SK-N-SH (cell line): ENCODE data around the gene CAPG. TPM values are rescaled to one million over a fixed set of nuclear protein-coding genes. Genes with fewer than 3 reads are reported as not detected.

ENCODE experiments used
- CTCF ChIA-PET: fragments of 300-600, 350-600 bp; formaldehyde crosslinking; extraction: SDS; loops from one replicate; lab custom pipeline; 2021; lab: Yijun Ruan, JAX
- POLR2A ChIA-PET: fragments of 350-600 bp; sonication (Branson Sonifier 250); formaldehyde crosslinking; extraction: SDS; loops from one replicate; lab custom pipeline; 2020; ENCODE audit warnings: antibody characterized with exemption, inconsistent platforms; lab: Yijun Ruan, JAX
- DNase-seq: peaks from one replicate; pipeline ENCODE4 v3.0.0; 2012
- H2AFZ ChIP-seq: fragments of 200-600 bp; sonication (generic); 2 replicates; pipeline ENCODE4 v1.8.1; 2016; ENCODE audit warnings: antibody characterized with exemption, mild to moderate bottlenecking, low read depth
- H3F3A ChIP-seq: fragments of 200-600 bp; sonication (generic); replicated peaks from 2 replicates; pipeline ENCODE3; 2016; ENCODE audit warnings: antibody characterized with exemption, mild to moderate bottlenecking; ENCODE audit not compliant: insufficient read depth
- H3K27ac ChIP-seq, 2 experiments: fragments of 200-500 bp in 1 of 2; fragments of 200-600 bp in 1 of 2; sonication (Bioruptor generic) in 1 of 2; sonication (generic), shearing (Covaris generic) in 1 of 2; 2 replicates each; pipeline versions ENCODE4 v1.5.1 to v1.6.1; 2014 to 2016; ENCODE audit warnings: low read depth in 2 of 2, inconsistent platforms in 1 of 2, low read length in 1 of 2, mild to moderate bottlenecking in 1 of 2, mixed read lengths in 1 of 2
- H3K27me3 ChIP-seq: fragments of 200-600 bp; sonication (generic), shearing (Covaris generic); 2 replicates; pipeline ENCODE4 v1.6.1; 2016; ENCODE audit warnings: mixed run types; ENCODE audit not compliant: insufficient read depth
- H3K36me3 ChIP-seq, 2 experiments: fragments of 200-500 bp in 1 of 2; fragments of 200-600 bp in 1 of 2; sonication (Bioruptor generic) in 1 of 2; sonication (generic) in 1 of 2; replicated peaks in 1 of 2; 2 replicates each; pipeline versions ENCODE3 to v1.5.1; 2014 to 2016; ENCODE audit warnings: low read length in 1 of 2, mild to moderate bottlenecking in 1 of 2; ENCODE audit not compliant: insufficient read depth in 2 of 2, control insufficient read depth in 1 of 2
- H3K4me1 ChIP-seq, 2 experiments: fragments of 200-500 bp in 1 of 2; fragments of 200-600 bp in 1 of 2; sonication (Bioruptor generic) in 1 of 2; sonication (generic), shearing (Covaris generic) in 1 of 2; 2 replicates each; pipeline versions ENCODE4 v1.5.1 to v1.6.1; 2014 to 2016; ENCODE audit warnings: low read depth in 1 of 2, low read length in 1 of 2, mixed run types in 1 of 2; ENCODE audit not compliant: insufficient read depth in 2 of 2, control insufficient read depth in 1 of 2
- H3K4me2 ChIP-seq: fragments of 200-600 bp; sonication (generic), shearing (Covaris generic); 2 replicates; pipeline ENCODE4 v1.6.1; 2017; ENCODE audit warnings: mixed run types
- H3K4me3 ChIP-seq, 2 experiments: fragments of 200-500 bp in 1 of 2; fragments of 200-600 bp in 1 of 2; sonication (Bioruptor generic) in 1 of 2; sonication (generic), shearing (Covaris generic) in 1 of 2; 2 replicates each; pipeline versions ENCODE4 v1.5.1 to v1.8.1; 2014 to 2016; ENCODE audit warnings: low read depth in 2 of 2, inconsistent platforms in 1 of 2, low read length in 1 of 2, mild to moderate bottlenecking in 1 of 2, mixed read lengths in 1 of 2, moderate library complexity in 1 of 2
- H3K79me2 ChIP-seq: fragments of 200-600 bp; sonication (generic); 2 replicates; pipeline ENCODE4 v1.8.1; 2017; ENCODE audit warnings: mild to moderate bottlenecking; ENCODE audit not compliant: insufficient read depth
- H3K9ac ChIP-seq: fragments of 200-600 bp; sonication (generic); 2 replicates; pipeline ENCODE4 v1.6.1; 2017; ENCODE audit warnings: mixed run types
- H3K9me2 ChIP-seq: fragments of 200-600 bp; sonication (generic); 2 replicates; pipeline ENCODE4 v1.6.1; 2017; ENCODE audit warnings: mixed run types
- H3K9me3 ChIP-seq: fragments of 200-600 bp; sonication (generic); 2 replicates; pipeline ENCODE4 v1.6.1; 2017; ENCODE audit warnings: mixed run types, mild to moderate bottlenecking, moderate library complexity
- H4K20me1 ChIP-seq: fragments of 200-600 bp; sonication (generic); 2 replicates; pipeline ENCODE4 v1.6.1; 2017; ENCODE audit warnings: mild to moderate bottlenecking, mixed run types; ENCODE audit not compliant: insufficient read depth
- CTCF ChIP-seq: fragments of 200-600 bp; sonication (generic); IDR thresholded peaks from 2 replicates; pipeline ENCODE4 v1.6.1; 2017; ENCODE audit warnings: antibody characterized with exemption, mild to moderate bottlenecking, moderate library complexity
- ELF1 ChIP-seq: IDR thresholded peaks from 2 replicates; pipeline ENCODE4 v1.4.0; 2012
- EZH2phosphoT487 ChIP-seq: fragments of 200-600 bp; sonication (generic); IDR thresholded peaks from 2 replicates; pipeline ENCODE4 v1.6.1; 2017; ENCODE audit warnings: low read depth, mixed run types, mild to moderate bottlenecking, antibody characterized with exemption, moderate library complexity, borderline replicate concordance
- FOSL2 ChIP-seq: IDR thresholded peaks from 2 replicates; pipeline ENCODE4 v1.4.0; 2012; ENCODE audit warnings: low read depth, mild to moderate bottlenecking, moderate library complexity, borderline replicate concordance
- FOXJ3 ChIP-seq: sonication (generic); formaldehyde crosslinking; IDR thresholded peaks from 2 replicates; pipeline ENCODE4 v1.5.1; 2020; ENCODE audit warnings: mild to moderate bottlenecking, missing genetic modification reagents
- FOXM1 ChIP-seq: IDR thresholded peaks from 2 replicates; pipeline ENCODE4 v1.4.0; 2012; ENCODE audit warnings: low read depth, mild to moderate bottlenecking
- GABPA ChIP-seq: IDR thresholded peaks from 2 replicates; pipeline ENCODE4 v1.4.0; 2012; ENCODE audit warnings: low read depth, mild to moderate bottlenecking
- MAX ChIP-seq: IDR thresholded peaks from 2 replicates; pipeline ENCODE4 v1.4.0; 2012; ENCODE audit warnings: low read depth
- NFIC ChIP-seq: IDR thresholded peaks from 2 replicates; pipeline ENCODE4 v1.4.0; 2012; ENCODE audit warnings: borderline replicate concordance
- PBX3 ChIP-seq: IDR thresholded peaks from 2 replicates; pipeline ENCODE4; 2012
- POLR2AphosphoS5 ChIP-seq: IDR thresholded peaks from 2 replicates; pipeline ENCODE4 v1.6.1; 2012; ENCODE audit warnings: low read depth, low read length
- REST ChIP-seq: IDR thresholded peaks from 2 replicates; pipeline ENCODE4 v1.6.1; 2012; ENCODE audit warnings: mild to moderate bottlenecking, low read depth, low read length, moderate library complexity
- RXRA ChIP-seq: IDR thresholded peaks from 2 replicates; pipeline ENCODE4 v1.4.0; 2012; ENCODE audit warnings: low read depth, mild to moderate bottlenecking, borderline replicate concordance
- SIN3A ChIP-seq: IDR thresholded peaks from 2 replicates; pipeline ENCODE4 v1.6.1; 2012; ENCODE audit warnings: low read depth, mild to moderate bottlenecking, low read length, moderate library complexity, borderline replicate concordance
- SMC3 ChIP-seq: IDR thresholded peaks from 2 replicates; pipeline ENCODE4 v1.6.1; 2012; ENCODE audit warnings: low read depth, low read length, improper control_type of control experiment
- TAF1 ChIP-seq: IDR thresholded peaks from 2 replicates; pipeline ENCODE4 v1.6.1; 2012; ENCODE audit warnings: low read depth, mild to moderate bottlenecking, low read length, moderate library complexity, borderline replicate concordance
- YY1 ChIP-seq: IDR thresholded peaks from 2 replicates; pipeline ENCODE4 v1.4.0; 2012; ENCODE audit warnings: low read depth, mild to moderate bottlenecking
- WGBS: methylation state at CpG from one replicate; pipeline ENCODE4 v1.1.6; 2017; ENCODE audit warnings: low lambda C conversion rate; 5-methylcytosine and 5-hydroxymethylcytosine counted together
- polyA plus RNA-seq, 3 experiments: library from polyadenylated mRNA; depleted of rRNA; stranded (reverse); fragments of >200 nt; gene quantifications; 2 replicates each; pipeline ENCODE4 v1.2.3, GENCODE V29; 2012

CAPG gene
- polyA plus RNA-seq, 1 of the 3 experiments (the other 2 are of a cell fraction): 1.2 TPM

- Histone ChIP-seq H3K9ac (no peak overlapping the region), H3K79me2 (no peaks in the 10 kb centered on the region), H3F3A (peaks cover 6% of the 10 kb centered on the region), H3K27ac (peak overlapping the region in 1 of 2 experiments; percentile 95; a peak in 2 of 4 replicates), H3K9me3 (no peaks in the 10 kb centered on the region), H3K4me3 (no peak overlapping the region), H2AFZ (no peak overlapping the region), H3K36me3 (no peaks in the 10 kb centered on the region), H3K9me2 (no peaks in the 10 kb centered on the region), H3K4me1 (peaks cover 14 to 85% of the 10 kb centered on the region in 2 experiments; a peak in 3 of 4 replicates), H3K27me3 (no peaks in the 10 kb centered on the region), H3K4me2 (no peak overlapping the region), H4K20me1 (no peaks in the 10 kb centered on the region)
- 98% methylated on average over 8 of the region's 8 CpGs for WGBS
- DNase-seq: no peak
- TF ChIP-seq FOXJ3 (CRISPR knock-in tag) (no peak), MAX (no peak), CTCF (no peak), NFIC (no peak)
- ChIA-PET POLR2A (interaction anchor here (0.6 to 3.9 kb wide), 8 partner anchors 16 to 368 kb away, joined by 3 to 85 read pairs (median 6); partner anchors contain the start of genes MAT2A and SH2D6), CTCF (interaction anchor here (1.0 to 6.9 kb wide), 6 partner anchors 13 to 117 kb away, joined by 5 to 61 read pairs (median 8); partner anchors contain the start of gene MAT2A)
These were observed 24.5 kb upstream of the CAPG start for GRCh38 chr2:85434696-85435095.

- Histone ChIP-seq H3K9me2 (no peaks in the 10 kb centered on the region), H3K9ac (no peak overlapping the region), H3F3A (peaks cover 6% of the 10 kb centered on the region), H3K79me2 (no peaks in the 10 kb centered on the region), H3K27ac (peak overlapping the region in 1 of 2 experiments; percentile 95; a peak in 2 of 4 replicates), H3K4me3 (no peak overlapping the region), H2AFZ (no peak overlapping the region), H3K9me3 (no peaks in the 10 kb centered on the region), H3K4me1 (peaks cover 14 to 79% of the 10 kb centered on the region in 2 experiments; a peak in 3 of 4 replicates), H3K27me3 (no peaks in the 10 kb centered on the region), H3K36me3 (no peaks in the 10 kb centered on the region), H4K20me1 (no peaks in the 10 kb centered on the region), H3K4me2 (no peak overlapping the region; the same call in 1 of the 2 replicates)
- 47% methylated on average over 5 of the region's 6 CpGs for WGBS
- DNase-seq: peak; percentile 91
- ChIA-PET POLR2A (interaction anchor here (0.6 to 3.9 kb wide), 15 partner anchors 12 to 537 kb away, joined by 3 to 85 read pairs (median 4); partner anchors contain the start of genes MAT2A and SH2D6), CTCF (interaction anchor here (0.8 to 6.9 kb wide), 10 partner anchors 12 to 507 kb away, joined by 3 to 61 read pairs (median 6); partner anchors contain the start of gene MAT2A)
- TF ChIP-seq SIN3A: no peak
- no peak for TF ChIP-seq ELF1
- no peak for TF ChIP-seq GABPA
- no peak for TF ChIP-seq YY1
- no peak for TF ChIP-seq TAF1
- no peak for TF ChIP-seq EZH2phosphoT487
- TF ChIP-seq REST: 0 out of 2 replicates have a peak, but pooled peaks have one; percentile 12
- TF ChIP-seq POLR2AphosphoS5: 0 out of 2 replicates have a peak, but pooled peaks have one; percentile 30
- no peak for TF ChIP-seq FOXM1
- no peak for TF ChIP-seq SMC3
- TF ChIP-seq RXRA: no peak
- no peak; the same call in 1 of the 2 replicates for TF ChIP-seq FOXJ3 (CRISPR knock-in tag)
- no peak for TF ChIP-seq PBX3
- no peak for TF ChIP-seq FOSL2
These were observed 23.4 kb upstream of the CAPG start for GRCh38 chr2:85433511-85434089.
